HG03520 (cell line): ENCODE measurements around the gene NKTR.
"Not testable (repeated sequence)": the region's sequence is repeated elsewhere in the genome, so short reads cannot be mapped to it uniquely, and the experiment has no call there.

Source experiments
- ATAC-seq: cut with Tn5 transposase; IDR thresholded peaks from one replicate; pipeline ENCODE4 v1.9.1; 2021; ENCODE audit warnings: mild to moderate bottlenecking, moderate library complexity; ENCODE audit not compliant: unreplicated experiment

Gene NKTR

GRCh38 chr3:42595682-42596081, 4.8 kb upstream of the NKTR start:
- no peak for ATAC-seq

GRCh38 chr3:42597098-42597497, 3.4 kb upstream of the NKTR start:
- not testable (repeated sequence) for ATAC-seq

GRCh38 chr3:42600958-42601675, 631 bp downstream of the NKTR start:
- ATAC-seq: no peak

- ATAC-seq: no peak
Measured at GRCh38 chr3:42601896-42602581, 1.6 kb downstream of the NKTR start.

- no peak for ATAC-seq
Measured at GRCh38 chr3:42602961-42603360, 2.5 kb downstream of the NKTR start.

GRCh38 chr3:42605546-42606173, 5.2 kb downstream of the NKTR start:
- ATAC-seq: no peak

GRCh38 chr3:42608581-42608980, 8.1 kb downstream of the NKTR start:
- no peak for ATAC-seq

- ATAC-seq: no peak
Measured at GRCh38 chr3:42610976-42611375, 10.5 kb downstream of the NKTR start.

GRCh38 chr3:42612217-42612616, 11.7 kb downstream of the NKTR start:
- ATAC-seq: no peak

GRCh38 chr3:42612928-42613327, 12.4 kb downstream of the NKTR start:
- peak; percentile 73 for ATAC-seq

GRCh38 chr3:42613462-42613861, 13.0 kb downstream of the NKTR start:
- no peak for ATAC-seq

GRCh38 chr3:42631620-42632019, 31.1 kb downstream of the NKTR start:
- no peak for ATAC-seq

GRCh38 chr3:42632146-42632545, 31.7 kb downstream of the NKTR start:
- no peak for ATAC-seq

GRCh38 chr3:42633544-42633943, 33.1 kb downstream of the NKTR start:
- ATAC-seq: no peak

- no peak for ATAC-seq
Measured at GRCh38 chr3:42635111-42635510, 34.6 kb downstream of the NKTR start.

- ATAC-seq: no peak
Measured at GRCh38 chr3:42637001-42637400, 36.5 kb downstream of the NKTR start.

GRCh38 chr3:42638339-42638842, 37.9 kb downstream of the NKTR start:
- ATAC-seq: peak; percentile 60

- ATAC-seq: no peak
Measured at GRCh38 chr3:42639192-42639591, 38.7 kb downstream of the NKTR start.

GRCh38 chr3:42640129-42640528, 39.6 kb downstream of the NKTR start:
- ATAC-seq: no peak

- no peak for ATAC-seq
Measured at GRCh38 chr3:42640771-42641370, 40.4 kb downstream of the NKTR start.

GRCh38 chr3:42647821-42648459, 47.5 kb downstream of the NKTR start:
- no peak for ATAC-seq
